Left cardiac atrium (tissue), 4 donors: ENCODE measurements around the gene NACAD. TPM values are rescaled to one million over a fixed set of nuclear protein-coding genes. Genes with fewer than 3 reads are reported as not detected.
"Not testable (repeated sequence)": the region's sequence is repeated elsewhere in the genome, so short reads cannot be mapped to it uniquely, and the experiment has no call there.

Experiments
- ATAC-seq, 2 donors: fragments of 200-7000 bp; cut with Tn5 transposase; one replicate each; pipeline ENCODE4 v1.9.1; 2020; ENCODE audit warnings: mild to moderate bottlenecking in 2 of 2, moderate library complexity in 2 of 2
- DNase-seq: peaks from one replicate; pipeline ENCODE4 v3.0.0-alpha.2; 2020
- intact Hi-C, 2 donors: fragments of 100-400 bp; cut with DNase I; formaldehyde crosslinking; loops; one replicate each; pipeline versions ENCODE4 v1.14.1 to v1.15.1; 2022 to 2023
- total RNA-seq, 2 donors: library from RNA; stranded (reverse); fragmentation: NEBNext Ultra II Directional; extraction: Animal tissue kit (Norgen Biotek cat#: 25700); gene quantifications; one replicate each; pipeline ENCODE4 v1.2.1, GENCODE V29; 2021
- donor health status: DM: no; HTN: yes; CAD: no.
- donor health status: DM: no; HTN: yes; CAD: no; lungs with severe emphysema.
- donor health status: DM: yes; HTN: yes; CAD: no.
- donor health status: Dilated cardiomyopathy.

Gene NACAD
- total RNA-seq, 2 donors from 2014 or later = 3.9 to 5.5 TPM

DNA sequence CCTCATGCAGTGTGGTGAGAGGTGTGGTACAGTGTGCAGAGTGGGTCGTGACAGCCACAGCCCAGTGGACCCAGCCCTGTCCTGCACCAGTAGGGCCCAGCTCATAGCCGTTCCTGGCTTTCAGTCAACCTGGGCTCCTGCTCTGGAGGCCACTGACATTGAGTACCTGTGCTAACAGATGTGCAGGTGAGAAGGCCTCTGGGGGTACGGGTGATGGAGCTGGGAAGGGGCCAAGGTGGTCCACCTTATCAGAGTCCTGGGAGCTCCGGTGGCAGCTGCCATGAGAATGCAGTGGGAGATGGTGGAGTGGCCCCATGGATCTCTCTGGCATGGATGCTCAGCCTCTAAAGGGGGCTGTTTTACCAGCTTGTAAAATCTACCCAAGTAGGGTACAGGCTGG is 28.8 kb upstream of the NACAD start:
- intact Hi-C loops = no loop called here
- DNase-seq = no peak
- no peak for ATAC-seq

DNA sequence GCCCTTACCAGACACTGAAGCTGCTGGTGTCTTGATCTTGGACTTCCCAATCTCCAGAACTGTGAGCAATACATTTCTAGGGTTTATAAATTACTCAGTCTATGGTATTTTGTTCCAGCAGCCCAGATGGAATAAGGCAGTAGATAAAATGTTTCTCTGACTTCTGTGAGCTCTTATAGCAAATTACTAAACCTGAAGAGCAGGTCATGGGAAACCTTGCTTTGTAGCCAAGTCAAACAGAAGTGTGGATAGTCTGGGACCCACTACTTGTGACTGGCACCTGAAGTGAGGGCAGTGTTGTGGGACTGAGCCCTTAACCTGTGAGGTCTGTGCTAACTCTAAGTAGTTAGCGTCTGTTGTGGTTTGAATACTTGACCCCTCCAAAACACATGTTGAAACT is 27.3 kb upstream of the NACAD start:
- intact Hi-C loops = no loop called here
- ATAC-seq (no peak), DNase-seq (no peak)

GRCh38 chr7:45114926-45115325 is 26.2 kb upstream of the NACAD start:
- DNase-seq = no peak
- intact Hi-C loops = no loop called here
- ATAC-seq = no peak

- DNase-seq, intact Hi-C loops: not testable (repeated sequence)
Measured at GRCh38 chr7:45114257-45114656, 25.5 kb upstream of the NACAD start.

DNA sequence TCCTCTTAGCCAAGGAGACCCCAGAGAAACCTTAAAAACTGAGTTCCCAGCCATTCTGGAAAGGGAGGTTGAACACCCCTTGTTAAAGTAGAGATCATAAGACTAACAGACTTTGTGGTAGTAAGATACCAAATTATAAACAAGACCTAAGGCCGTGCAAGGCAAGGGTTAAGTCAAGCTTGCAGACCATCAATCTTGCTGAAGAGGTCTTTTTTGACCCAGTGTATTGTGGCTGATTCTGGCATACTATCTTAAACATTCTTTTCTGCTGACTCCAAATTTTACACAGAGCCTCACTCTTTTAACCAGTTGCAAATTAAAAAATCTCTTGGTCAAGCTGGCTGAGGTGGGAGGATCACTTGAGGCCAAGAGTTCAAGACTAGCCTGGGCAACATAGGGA is 23.9 kb upstream of the NACAD start:
- DNase-seq = no peak
- ATAC-seq = no peak
- intact Hi-C loops = no loop called here

More at GRCh38 chr7:45114257-45114656, 25.5 kb upstream of the NACAD start:
- not testable (repeated sequence) for ATAC-seq

- intact Hi-C loops = no loop called here
- ATAC-seq (peak; percentile 99), DNase-seq (peak; percentile 97)
Measured at GRCh38 chr7:45111298-45112223, 22.8 kb upstream of the NACAD start, which contains the start of gene TBRG4. Gene TBRG4 (minus strand): TSS chr7:45111697. CDS start chr7:45109237, 2,460 bp downstream.

DNA sequence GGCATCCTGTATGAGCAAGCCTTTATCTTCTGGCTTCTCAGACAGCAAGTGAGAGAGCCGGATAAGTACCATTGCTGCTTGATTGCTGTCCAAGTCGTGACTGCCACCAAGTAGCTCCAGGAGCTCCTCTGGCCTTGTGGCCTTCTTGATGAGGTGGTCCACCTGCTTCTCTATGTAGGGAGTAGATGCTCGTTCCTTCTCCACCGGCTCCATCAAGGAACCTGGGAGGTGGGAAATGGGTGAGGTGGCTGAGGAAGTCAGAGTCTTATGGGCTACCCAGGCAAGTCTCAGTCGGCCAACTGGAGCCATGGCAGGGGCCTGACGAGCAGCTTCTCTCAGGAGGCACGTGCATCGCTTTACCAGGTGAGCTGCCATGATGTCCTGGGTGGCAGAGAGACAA is 20.1 kb upstream of the NACAD start:
- DNase-seq (no peak), ATAC-seq (no peak)
- intact Hi-C loops = no loop called here

DNA sequence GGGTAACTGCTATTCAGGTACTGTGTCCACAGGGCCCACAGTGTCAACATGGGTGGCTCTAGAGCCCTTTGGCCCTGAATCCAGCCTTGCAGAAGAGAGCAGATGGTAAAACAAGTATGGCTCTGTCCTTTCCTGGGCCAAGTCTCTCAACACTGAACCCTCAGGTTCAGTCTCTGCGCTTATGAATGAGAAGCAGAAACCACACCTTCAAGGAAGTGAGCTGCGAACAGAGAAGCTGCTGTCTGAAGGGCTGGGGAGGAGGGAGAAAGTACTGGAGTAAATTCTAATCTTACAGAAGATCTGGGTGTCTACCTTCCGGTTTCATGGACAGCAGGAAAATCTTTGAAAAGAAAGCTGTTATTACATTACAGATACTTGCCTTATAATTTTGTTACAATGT is 18.6 kb upstream of the NACAD start:
- DNase-seq (no peak), ATAC-seq (no peak)
- intact Hi-C loops = no loop called here

DNA sequence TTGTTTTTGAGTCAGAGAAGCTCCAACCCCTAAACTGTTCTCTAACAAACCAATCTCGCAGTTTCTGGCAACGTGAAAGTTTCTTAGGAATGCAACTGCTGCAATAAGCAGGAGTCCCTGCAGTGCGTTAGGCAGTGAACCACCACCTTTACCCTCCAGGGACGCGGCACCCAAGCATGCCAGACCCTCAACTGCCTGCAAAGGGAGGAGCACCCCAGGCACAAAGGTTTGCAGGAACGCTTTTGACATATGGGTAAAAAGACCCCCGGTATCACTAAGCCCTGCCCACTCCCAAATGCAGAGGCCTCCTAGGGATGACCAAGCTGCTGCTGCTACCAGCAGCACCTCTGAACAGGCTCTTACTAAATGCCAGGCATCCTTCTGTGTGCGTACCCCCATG is 18.1 kb upstream of the NACAD start:
- DNase-seq = no peak
- intact Hi-C loops = no loop called here

DNA sequence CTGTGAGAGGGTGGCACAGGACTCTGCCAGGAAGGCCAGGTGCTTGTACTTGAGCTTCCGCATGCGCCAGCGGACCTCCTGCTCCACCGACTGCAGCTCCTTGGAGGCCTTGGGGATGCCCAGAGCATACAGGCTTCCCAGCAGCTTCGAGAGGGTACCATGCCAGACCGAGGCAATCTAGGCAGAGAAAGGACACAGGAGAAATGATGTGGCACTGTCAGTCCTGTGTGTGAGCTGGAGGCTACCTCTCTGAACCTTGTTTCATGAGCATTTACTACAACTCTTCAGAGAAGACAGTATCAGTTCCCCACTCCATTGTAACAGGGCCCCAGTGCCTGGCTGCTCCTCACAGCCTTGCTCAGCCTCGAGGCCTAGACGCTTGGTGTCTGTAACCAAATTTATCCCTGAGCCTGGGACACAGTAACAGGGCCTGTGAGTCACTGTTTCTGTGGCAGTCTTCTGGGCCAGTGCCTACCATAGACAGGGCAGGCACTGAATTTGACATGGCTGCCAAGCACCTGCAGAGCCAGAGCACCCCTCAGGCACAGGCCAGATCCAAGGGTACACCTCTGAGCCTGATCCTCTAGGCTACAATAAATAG is 16.9 kb upstream of the NACAD start:
- peak in 1 of 2 donors; percentile 36 for ATAC-seq
- DNase-seq = no peak
- intact Hi-C loops = no loop called here

More for the DNA sequence above, 18.1 kb upstream of the NACAD start:
- ATAC-seq = no peak

DNA sequence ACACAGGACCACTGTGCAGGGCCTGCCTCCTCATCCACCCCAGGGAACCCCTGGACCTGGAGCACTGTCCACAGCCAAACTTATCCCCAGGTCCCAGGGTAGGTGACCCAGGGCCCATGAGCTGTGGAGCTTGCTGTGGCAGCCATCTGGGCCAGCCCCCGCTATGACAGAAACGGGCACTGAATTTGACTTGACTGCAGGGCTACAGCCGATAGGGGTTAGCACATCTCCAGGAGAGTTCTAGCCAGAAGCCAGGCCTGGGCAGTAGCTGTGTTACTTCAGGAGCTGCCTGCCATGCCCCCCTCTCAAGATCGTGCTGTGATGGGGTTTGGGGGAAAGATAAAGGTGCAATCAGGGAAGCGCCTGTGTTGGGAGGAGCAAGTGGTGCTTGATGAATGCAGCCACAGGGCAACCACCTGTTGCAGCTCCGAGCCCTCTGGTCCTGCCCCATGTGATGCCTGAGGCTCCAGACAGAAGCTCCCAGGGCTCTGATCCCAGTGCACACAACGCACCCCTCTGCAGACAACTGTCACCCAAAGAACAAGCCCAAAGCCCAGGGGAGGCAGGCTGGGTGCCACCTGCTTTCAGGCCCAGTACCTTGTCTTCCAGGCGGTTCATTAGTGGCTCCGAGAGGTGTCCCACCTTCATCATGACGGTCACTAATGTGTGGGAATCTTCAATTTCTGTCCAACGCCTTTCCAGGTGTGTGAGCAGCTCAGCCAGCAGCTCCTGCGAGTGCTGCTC is 16.2 kb upstream of the NACAD start:
- DNase-seq (no peak), ATAC-seq (no peak)
- intact Hi-C loops = no loop called here

DNA sequence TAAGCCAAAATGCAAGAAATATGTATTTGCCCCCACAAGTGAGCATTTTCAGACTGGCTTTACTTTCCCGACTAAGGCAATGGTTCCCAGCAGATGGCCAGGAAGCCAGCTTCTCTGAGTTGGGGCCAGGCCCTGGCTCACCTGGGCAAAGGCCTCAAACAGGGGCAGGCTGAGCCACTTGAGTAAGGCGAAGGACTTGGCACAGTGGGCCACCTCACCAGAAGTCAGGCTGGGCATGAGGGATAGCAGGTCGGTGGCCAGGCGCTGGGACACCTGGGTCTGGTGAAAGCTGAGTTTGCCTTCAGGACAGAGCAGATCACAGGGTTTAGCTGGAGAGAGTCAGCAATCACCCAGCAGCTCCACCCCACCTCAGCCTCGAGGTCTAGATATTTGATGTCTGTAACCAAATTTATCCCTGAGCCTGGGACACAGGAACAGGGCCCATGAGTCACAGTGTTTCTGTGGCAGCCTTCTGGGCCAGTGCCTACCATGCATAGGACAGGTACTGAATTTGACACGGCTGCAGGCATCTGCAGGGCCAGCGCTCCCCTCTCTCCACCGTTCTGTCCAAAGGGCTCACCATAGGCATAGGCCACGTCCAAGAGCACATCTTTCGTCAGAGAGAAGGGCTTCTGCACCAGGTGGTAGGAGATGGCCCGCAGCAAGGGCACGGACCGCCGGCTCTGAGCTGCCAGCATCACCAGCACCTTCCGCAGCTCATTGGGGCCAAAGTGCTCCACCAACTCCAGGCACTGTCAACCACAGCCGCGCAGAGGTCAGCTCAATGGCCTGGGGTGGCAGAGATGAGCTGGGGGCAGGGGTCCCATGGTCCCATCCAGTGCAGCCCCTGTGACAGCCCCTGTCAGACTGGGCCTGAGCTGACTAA is 15.4 kb upstream of the NACAD start:
- ATAC-seq = no peak
- no peak for DNase-seq
- intact Hi-C loops = no loop called here

GRCh38 chr7:45102785-45103712 is 14.3 kb upstream of the NACAD start:
- no peak for DNase-seq
- intact Hi-C loops = no loop called here
- no peak for ATAC-seq

- ATAC-seq (no peak), DNase-seq (no peak)
- intact Hi-C loops = no loop called here
Measured at GRCh38 chr7:45101748-45102147, 13.0 kb upstream of the NACAD start.

DNA sequence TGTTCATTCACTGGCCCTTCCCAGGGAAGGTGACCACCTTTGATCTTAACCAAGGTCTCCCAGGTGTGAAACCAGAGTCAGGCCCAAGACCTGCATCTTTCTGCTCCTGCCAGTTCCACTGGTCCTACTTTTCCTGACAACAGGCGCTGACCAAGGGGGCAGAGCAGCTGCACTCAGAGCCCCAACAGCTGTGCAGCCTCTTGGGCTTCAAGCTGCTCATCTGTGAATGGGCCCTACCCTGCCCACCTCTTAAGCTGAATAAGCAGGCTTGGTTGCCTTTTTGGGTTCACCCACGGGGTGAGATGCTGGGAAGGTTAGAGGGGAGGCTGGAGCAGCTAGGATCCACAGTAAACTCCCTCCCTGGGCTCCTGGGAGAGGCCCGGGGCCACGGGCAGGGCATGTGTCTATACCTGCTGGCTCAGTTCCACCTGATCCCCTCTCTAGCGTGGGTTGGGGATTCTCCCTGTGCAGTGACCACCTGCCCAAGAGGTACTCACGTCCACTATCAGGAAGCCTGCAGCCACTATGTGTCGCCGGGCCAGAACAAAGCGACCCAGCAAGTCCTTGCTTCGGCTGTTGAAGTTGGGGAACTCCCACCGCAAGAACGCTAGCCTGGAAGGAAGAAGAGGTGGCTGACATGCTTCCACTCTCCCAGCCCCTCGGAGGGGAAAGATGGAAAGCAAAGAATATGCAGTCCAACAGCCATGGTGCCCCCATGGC is 12.2 kb upstream of the NACAD start:
- intact Hi-C loops = no loop called here
- ATAC-seq = no peak
- no peak for DNase-seq

- DNase-seq (no peak), ATAC-seq (peak in 1 of 2 donors; percentile 3)
- intact Hi-C loops = no loop called here
Measured at GRCh38 chr7:45099891-45100760, 11.4 kb upstream of the NACAD start.
